ENCODE results near the gene DMRTA2. TPM values are rescaled to one million over a fixed set of nuclear protein-coding genes. Genes with fewer than 3 reads are reported as not detected.
A peak's percentile ranks its signal among the peaks of the same experiment; 100 is the strongest.

DMRTA2 gene
- total RNA-seq (ENCODE audit: low replicate concordance): 0.46 TPM in 1 of 2 replicates, not detected in the other

- Mint-ChIP-seq H3K9me3 (peaks cover 2% of the 10 kb centered on the region), H3K4me1 (peaks cover 40% of the 10 kb centered on the region), H3K4me3 (peak within 1 kb of the TSS; percentile 89), H3K27me3 (ENCODE audit: insufficient read depth, low read depth) (peaks cover 86% of the 10 kb centered on the region), H3K27ac (no peak within 1 kb of the TSS), H3K36me3 (peaks cover 2% of the 10 kb centered on the region)
- no peaks in the 10 kb centered on the region for H3K36me3 ChIP-seq
- H4K20me1 ChIP-seq (ENCODE audit: low read depth): peaks cover 85% of the 10 kb centered on the region
- H3K9ac ChIP-seq: no peak within 1 kb of the TSS
- H3K4me3 ChIP-seq: peak within 1 kb of the TSS; percentile 49
- no peak within 1 kb of the TSS for H3K27ac ChIP-seq
- H3K4me1 ChIP-seq: peaks cover 30% of the 10 kb centered on the region
- H3K79me2 ChIP-seq (ENCODE audit: low read depth): no peaks in the 10 kb centered on the region
- DNase-seq (ENCODE audit: low spot score): peak; percentile 97
- TF ChIP-seq EZH2 (IDR thresholded peaks at IDR 0.05) (peak; percentile 70), EZH2phosphoT487 (IDR thresholded peaks at IDR 0.05) (peak; percentile 40), CTCF (IDR thresholded peaks at IDR 0.05) (no peak)
- H3K9me3 ChIP-seq (ENCODE audit: low read depth): no peaks in the 10 kb centered on the region
- H2AFZ ChIP-seq (replicated peaks): peak within 1 kb of the TSS; percentile 38
- H3F3A ChIP-seq (ENCODE audit: low read depth): peaks cover 47% of the 10 kb centered on the region
- peaks cover 100% of the 10 kb centered on the region for H3K27me3 ChIP-seq
- peak within 1 kb of the TSS; percentile 82 for H3K4me2 ChIP-seq
These were observed at the start of gene DMRTA2 for GRCh38 chr1:50422946-50423669. DMRTA2 (minus strand) TSS chr1:50423443; CDS start chr1:50421536, 1,907 bp downstream.

GRCh38 chr1:50471967-50472366, 48.7 kb upstream of the DMRTA2 start:
- no peak overlapping the region for H3K4me2 ChIP-seq
- H3K79me2 ChIP-seq (ENCODE audit: low read depth): no peaks in the 10 kb centered on the region
- no peak overlapping the region for H3K4me3 ChIP-seq
- H3K9me3 ChIP-seq (ENCODE audit: low read depth): no peaks in the 10 kb centered on the region
- Mint-ChIP-seq H3K27ac (no peak overlapping the region), H3K36me3 (no peaks in the 10 kb centered on the region), H3K4me1 (peaks cover 27% of the 10 kb centered on the region), H3K27me3 (ENCODE audit: insufficient read depth, low read depth) (no peaks in the 10 kb centered on the region), H3K9me3 (no peaks in the 10 kb centered on the region), H3K4me3 (no peak overlapping the region)
- peaks cover 21% of the 10 kb centered on the region for H4K20me1 ChIP-seq (ENCODE audit: low read depth)
- H3F3A ChIP-seq (ENCODE audit: low read depth): peaks cover 21% of the 10 kb centered on the region
- no peaks in the 10 kb centered on the region for H3K36me3 ChIP-seq
- no peaks in the 10 kb centered on the region for H3K27me3 ChIP-seq
- no peak overlapping the region for H2AFZ ChIP-seq (replicated peaks)
- H3K4me1 ChIP-seq: peaks cover 47% of the 10 kb centered on the region
- DNase-seq (ENCODE audit: low spot score): peak; percentile 15
- H3K9ac ChIP-seq: no peak overlapping the region
- no peak overlapping the region for H3K27ac ChIP-seq
- TF ChIP-seq EZH2phosphoT487 (IDR thresholded peaks at IDR 0.05) (no peak), CTCF (IDR thresholded peaks at IDR 0.05) (peak; percentile 10)

- Histone ChIP-seq H3K36me3 (no peaks in the 10 kb centered on the region), H2AFZ (replicated peaks) (no peak overlapping the region), H3K4me3 (no peak overlapping the region), H4K20me1 (ENCODE audit: low read depth) (no peaks in the 10 kb centered on the region), H3K4me2 (no peak overlapping the region), H3K27me3 (no peaks in the 10 kb centered on the region), H3F3A (ENCODE audit: low read depth) (no peaks in the 10 kb centered on the region), H3K9ac (no peak overlapping the region), H3K9me3 (ENCODE audit: low read depth) (no peaks in the 10 kb centered on the region), H3K79me2 (ENCODE audit: low read depth) (no peaks in the 10 kb centered on the region), H3K4me1 (no peaks in the 10 kb centered on the region), H3K27ac (no peak overlapping the region)
- Mint-ChIP-seq H3K9me3 (no peaks in the 10 kb centered on the region), H3K27ac (no peak overlapping the region), H3K27me3 (ENCODE audit: insufficient read depth, low read depth) (no peaks in the 10 kb centered on the region), H3K36me3 (no peaks in the 10 kb centered on the region), H3K4me1 (no peaks in the 10 kb centered on the region), H3K4me3 (no peak overlapping the region)
- DNase-seq (ENCODE audit: low spot score): no peak
- TF ChIP-seq CTCF (IDR thresholded peaks at IDR 0.05) (no peak), EZH2 (IDR thresholded peaks at IDR 0.05) (no peak), EZH2phosphoT487 (IDR thresholded peaks at IDR 0.05) (no peak)
These were observed 39.7 kb upstream of the DMRTA2 start for GRCh38 chr1:50462964-50463363.

All from neural progenitor cell (in vitro differentiated cells).